Amygdala (tissue), 56 donors: ENCODE data around the gene IL22RA1.
A peak's percentile ranks its signal among the peaks of the same experiment; 100 is the strongest.

ENCODE experiments used
- DNase-seq, 56 donors: peaks; one replicate each; lab custom pipeline; 2025; lab: John Stamatoyannopoulos, UW

IL22RA1 gene

DNA sequence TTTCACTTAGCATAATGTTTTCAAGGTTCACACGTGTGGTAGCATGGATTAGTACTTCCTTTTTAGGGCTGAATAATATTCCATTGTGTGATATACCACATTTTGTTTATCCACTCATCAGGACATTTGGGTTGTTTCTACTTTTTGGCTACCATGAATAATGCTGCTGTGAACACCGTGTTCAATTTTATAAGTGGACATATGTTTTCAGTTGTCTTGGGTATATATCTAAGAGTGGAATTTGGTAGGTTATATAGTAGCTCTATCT is 3.8 kb downstream of the IL22RA1 start:
- DNase-seq = no peak

- DNase-seq = no peak
Measured at GRCh38 chr1:24138476-24139221, 4.3 kb downstream of the IL22RA1 start.

DNA sequence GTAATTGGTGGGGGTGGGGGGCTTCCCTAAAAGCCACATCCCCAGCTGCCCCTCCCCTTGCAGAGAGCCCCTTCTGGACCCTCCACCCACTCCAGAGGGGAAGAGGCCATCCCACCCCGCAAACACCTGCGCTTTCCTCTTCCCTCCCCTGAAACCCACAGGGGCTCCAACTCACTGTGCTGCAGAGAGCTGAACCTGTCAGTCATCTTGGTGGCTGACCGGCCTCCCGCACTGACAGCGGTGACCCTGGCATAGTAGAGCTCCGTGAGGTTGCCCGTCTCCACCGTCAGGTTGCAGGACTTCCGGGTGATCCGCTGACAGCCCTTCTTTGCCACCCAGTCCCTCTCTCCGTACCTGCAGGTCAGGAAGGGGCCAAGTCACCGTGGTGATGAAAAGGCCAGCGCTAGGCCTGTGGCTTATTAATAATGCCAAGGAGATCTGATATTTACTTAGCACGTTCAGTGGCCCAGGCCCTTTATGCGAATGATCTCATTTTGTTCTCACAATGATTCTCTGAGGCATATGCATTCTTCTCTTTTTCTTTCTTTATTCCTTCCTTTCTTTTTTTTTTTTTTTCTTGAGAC is 5.9 kb downstream of the IL22RA1 start:
- DNase-seq = no peak

- DNase-seq = no peak
Measured at GRCh38 chr1:24134376-24134775, 8.6 kb downstream of the IL22RA1 start.

GRCh38 chr1:24133819-24134218 is 9.1 kb downstream of the IL22RA1 start:
- DNase-seq = no peak

DNA sequence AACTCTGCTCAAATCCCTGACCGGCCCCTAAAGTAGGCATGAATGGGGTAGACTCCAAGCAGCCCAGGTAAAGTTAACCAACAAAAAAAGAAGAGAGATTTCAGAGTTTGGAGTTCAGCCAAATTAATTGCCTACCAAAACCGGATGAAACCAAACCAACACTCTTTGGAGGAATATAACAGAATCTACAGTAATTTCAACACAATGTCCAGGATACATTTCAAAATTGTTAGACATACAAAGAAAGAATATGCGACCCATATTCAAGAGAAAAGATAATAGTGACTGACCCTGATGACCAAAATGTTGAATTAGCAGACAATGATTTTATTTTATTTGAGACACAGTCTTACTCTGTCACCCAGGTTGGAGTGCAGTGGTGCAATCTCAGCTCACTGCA is 12.6 kb downstream of the IL22RA1 start:
- no peak for DNase-seq

DNA sequence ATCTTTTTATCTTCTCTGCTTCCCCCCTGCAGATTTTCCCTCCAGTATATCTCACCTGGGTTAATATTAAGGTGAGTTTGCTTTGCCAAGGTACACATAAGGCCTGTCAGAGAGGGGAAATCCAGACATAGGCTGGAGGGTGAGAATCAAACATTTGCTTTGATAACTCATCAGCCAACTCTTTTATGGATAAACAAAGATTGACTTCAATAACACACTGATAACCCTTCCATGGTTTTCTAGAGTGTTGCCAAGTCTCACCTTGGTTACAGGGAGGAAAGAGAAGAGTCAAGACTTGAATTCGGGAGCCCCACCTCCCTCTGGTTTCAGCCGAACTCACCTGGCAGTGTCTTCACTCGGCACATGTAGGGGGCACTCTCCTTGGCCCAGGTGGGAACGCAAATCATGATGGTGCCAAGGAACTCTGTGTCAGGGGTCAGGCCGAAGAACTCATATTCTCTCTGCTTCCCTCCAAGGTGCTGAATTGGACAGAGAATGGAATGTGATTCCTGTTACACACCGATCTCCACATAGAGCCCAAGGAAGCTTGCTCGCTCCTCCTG is 15.1 kb downstream of the IL22RA1 start:
- DNase-seq = no peak

DNA sequence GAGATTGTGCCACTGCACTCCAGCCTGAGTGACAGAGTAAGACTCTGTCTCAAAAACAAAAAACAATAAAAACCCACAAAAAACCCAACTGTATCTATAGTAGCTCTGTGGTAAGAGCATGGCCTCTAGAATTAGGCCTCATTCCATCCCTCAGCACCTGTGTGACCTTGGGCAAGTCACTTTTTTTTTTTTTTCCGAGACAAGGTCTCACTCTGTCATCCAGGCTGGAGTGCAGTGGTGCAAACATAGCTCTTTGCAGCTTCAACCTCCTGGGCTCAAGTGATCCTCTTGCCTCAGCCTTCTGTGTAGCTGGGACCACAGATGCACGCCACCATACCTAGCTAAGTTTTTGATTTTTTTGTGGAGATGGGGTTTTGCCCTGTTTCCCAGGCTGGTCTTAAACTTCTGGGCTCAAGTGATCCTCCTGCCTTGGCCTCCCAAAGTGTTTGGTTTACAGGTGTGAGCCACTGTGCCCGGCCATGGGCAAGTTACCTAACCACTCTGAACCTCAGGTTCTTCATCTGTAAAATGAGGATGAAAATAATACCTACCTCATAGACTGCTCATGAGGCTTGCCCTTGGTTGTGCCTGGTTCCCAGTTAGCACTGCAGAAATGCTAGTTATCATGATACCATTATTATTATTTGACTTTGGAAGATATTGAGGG is 15.7 kb downstream of the IL22RA1 start:
- no peak for DNase-seq

- no peak for DNase-seq
Measured at GRCh38 chr1:24126672-24127023, 16.3 kb downstream of the IL22RA1 start.

DNA sequence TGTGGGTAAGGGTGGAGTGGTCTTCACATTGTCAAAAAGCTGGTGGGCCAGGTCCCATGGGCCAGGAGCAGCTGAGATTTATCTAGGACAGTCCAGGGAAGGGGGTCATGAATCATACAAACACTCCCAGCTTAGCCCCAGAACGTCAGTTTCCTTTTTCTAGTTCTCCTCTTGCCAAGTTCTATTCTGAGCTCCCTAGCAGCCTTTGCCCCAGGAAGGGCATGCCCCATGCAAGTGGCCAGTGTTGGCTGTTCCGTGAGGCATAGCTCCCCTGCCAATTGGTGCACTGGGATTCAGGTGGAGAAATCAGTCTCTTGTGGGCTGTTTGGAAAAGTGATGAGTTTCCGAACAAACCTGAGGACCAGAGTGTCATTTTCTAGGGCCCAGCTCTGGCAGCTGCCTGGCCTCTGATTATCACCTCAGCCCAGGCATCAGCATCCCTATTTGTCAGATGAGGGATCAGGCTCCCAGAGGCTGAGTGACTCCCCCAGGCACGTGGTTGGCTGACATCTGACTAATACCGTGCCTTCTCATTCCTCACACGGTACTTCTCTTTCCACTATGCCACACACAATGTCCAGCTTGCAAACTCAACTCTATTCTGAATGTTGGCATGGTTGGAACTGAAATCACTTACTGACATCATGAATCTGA is 16.8 kb downstream of the IL22RA1 start:
- peak in 1 of 56 donors; percentile 12 for DNase-seq

GRCh38 chr1:24125456-24125855 is 17.5 kb downstream of the IL22RA1 start:
- no peak for DNase-seq

GRCh38 chr1:24124980-24125379 is 18.0 kb downstream of the IL22RA1 start:
- DNase-seq = no peak

DNA sequence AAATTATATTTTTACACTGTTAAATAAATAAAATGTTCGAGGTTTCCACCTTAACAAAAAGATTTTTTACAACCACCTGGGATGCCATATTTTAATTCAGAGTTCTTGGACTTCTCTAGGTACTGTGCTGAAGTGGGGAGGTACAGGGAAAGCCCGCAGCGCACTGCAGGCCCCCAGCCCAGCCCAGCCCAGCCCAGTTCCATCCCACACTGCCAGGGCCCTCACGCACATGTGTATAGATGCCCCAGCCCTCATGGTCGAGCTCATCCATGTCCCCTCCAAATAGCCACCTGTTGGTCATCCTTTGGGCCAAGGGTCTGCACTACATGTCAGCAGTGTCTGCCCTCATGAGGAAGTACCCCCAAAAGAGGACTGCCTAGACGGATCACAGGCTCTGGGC is 19.3 kb downstream of the IL22RA1 start:
- DNase-seq = no peak

DNA sequence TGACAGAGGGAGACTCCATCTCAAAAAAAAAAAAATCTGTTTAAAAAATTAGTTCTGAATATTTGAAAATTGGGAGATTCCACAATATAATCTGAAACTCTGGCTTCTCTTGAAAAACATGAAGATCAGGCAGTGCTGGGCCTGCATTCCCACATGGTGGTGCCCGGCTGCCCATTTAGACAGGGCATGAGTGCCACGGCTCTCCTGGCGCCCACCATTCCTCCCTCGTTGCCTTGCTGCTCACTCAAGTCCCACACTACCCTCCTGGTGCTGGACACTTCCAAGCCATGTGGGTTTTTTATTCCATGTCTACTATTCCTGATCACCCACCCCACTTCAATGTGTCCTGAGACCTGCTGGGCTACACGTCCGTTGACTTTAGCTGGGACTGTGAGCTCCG is 20.2 kb downstream of the IL22RA1 start:
- no peak for DNase-seq

- no peak for DNase-seq
Measured at GRCh38 chr1:24121406-24121805, 21.5 kb downstream of the IL22RA1 start.

GRCh38 chr1:24120965-24121364 is 22.0 kb downstream of the IL22RA1 start:
- DNase-seq = no peak

DNA sequence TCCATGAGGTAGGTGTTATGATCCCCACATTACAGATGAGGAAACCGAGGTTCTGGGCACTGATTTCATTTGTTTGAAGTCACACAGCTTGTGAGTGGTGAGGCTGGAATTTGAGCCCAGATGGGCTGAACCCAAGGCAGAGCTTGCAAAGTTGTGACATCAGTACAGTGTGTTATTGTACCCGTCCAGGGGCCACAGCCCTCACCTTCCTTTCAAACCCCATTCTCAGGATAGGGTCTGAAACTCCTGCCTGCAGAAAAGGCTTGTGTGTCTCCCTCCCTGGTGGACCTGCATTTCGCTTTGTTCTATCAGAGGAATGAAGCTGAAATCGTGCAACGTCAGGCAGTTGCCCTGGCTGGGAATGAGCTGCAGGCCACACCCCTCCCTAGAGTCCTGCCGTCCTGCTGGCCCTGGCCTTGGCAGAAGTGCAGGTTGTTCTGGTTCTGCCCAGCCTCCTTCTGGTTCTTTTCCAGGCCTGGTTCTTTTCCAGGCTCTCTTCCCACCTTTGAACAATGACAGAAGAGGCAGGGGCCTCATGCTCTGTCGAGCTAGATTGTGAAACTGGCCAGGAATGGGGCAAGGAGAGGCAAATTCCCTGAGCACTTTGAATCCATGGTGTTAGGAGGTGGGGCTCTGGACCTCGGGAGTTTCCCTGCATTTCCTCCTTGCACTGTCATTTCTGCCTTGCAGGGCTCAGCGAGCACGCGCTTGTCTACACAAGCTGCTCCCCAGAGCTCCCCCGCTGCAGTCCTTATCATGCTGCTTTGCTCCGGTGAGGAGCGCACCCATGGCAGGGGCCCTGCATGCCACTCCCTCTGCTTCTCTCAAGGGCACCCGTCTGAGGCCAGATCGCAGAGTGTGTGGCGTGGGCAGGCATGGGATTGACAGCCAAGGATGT is 22.8 kb downstream of the IL22RA1 start:
- DNase-seq = peak in 1 of 56 donors; percentile 3

DNA sequence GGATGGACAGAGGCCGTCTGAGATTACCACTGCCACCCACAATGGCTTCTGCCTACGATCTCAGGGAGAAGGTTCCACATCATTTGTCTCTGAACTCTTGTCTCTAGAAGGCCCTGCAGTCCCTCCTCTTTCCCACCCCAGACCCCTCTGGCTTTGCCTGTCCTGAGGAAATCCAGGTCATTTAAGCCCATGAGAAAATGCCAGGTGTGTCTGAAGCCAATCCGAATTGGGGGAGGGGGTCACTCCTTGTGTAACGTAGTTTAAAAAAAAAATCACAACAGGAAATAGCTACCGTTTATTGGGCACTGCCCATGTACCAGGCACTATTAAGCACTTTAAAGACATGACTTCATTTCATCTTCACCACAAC is 23.5 kb downstream of the IL22RA1 start:
- DNase-seq = no peak

- no peak for DNase-seq
Measured at GRCh38 chr1:24118410-24119242, 24.3 kb downstream of the IL22RA1 start.
